DND-41 (cell line): ENCODE measurements around the gene CDKN1C.
"Not testable (repeated sequence)": the region's sequence is repeated elsewhere in the genome, so short reads cannot be mapped to it uniquely, and the experiment has no call there.

Experiments used
- ATAC-seq: fragments of 200-7000 bp; cut with Tn5 transposase; 3 replicates; pipeline ENCODE4 v1.9.1; 2021; ENCODE audit warnings: low read depth; ENCODE audit not compliant: insufficient read depth
- DNase-seq: peaks from one replicate; pipeline ENCODE4 v3.0.0-alpha.2; 2020
- H2AFZ ChIP-seq: 2 replicates; pipeline ENCODE4 v1.6.0; 2012; ENCODE audit warnings: low read depth, low read length
- H3K27ac ChIP-seq: 2 replicates; pipeline ENCODE4 v1.5.1; 2012; ENCODE audit warnings: low read length, inconsistent platforms
- H3K27me3 ChIP-seq: fragments of 200-600 bp; sonication (generic); 2 replicates; pipeline ENCODE4 v1.6.0; 2012; ENCODE audit warnings: low read length, mild to moderate bottlenecking, inconsistent platforms; ENCODE audit not compliant: insufficient read depth, poor library complexity
- H3K36me3 ChIP-seq: 2 replicates; pipeline ENCODE4 v1.5.1; 2012; ENCODE audit warnings: low read length, inconsistent platforms; ENCODE audit not compliant: insufficient read depth
- H3K4me1 ChIP-seq: 2 replicates; pipeline ENCODE4 v1.5.1; 2012; ENCODE audit warnings: mild to moderate bottlenecking, low read length; ENCODE audit not compliant: insufficient read depth
- H3K4me2 ChIP-seq: 2 replicates; pipeline ENCODE4 v1.6.0; 2012; ENCODE audit warnings: mild to moderate bottlenecking, moderate library complexity, low read length, inconsistent platforms; ENCODE audit not compliant: insufficient read depth
- H3K4me3 ChIP-seq, 2 experiments: fragments of 200-600 bp in 1 of 2; shearing (Covaris generic) in 1 of 2; 2 replicates each; pipeline ENCODE4 v1.5.1; 2012 to 2016; ENCODE audit warnings: inconsistent platforms in 2 of 2, low read length in 2 of 2, mild to moderate bottlenecking in 2 of 2, low read depth in 1 of 2, moderate library complexity in 1 of 2
- H3K79me2 ChIP-seq: 2 replicates; pipeline ENCODE4 v1.6.0; 2012; ENCODE audit warnings: low read length, inconsistent platforms; ENCODE audit not compliant: insufficient read depth
- H3K9ac ChIP-seq: 2 replicates; pipeline ENCODE4 v1.6.0; 2012; ENCODE audit warnings: low read depth, mild to moderate bottlenecking, inconsistent platforms, low read length, moderate library complexity
- H3K9me3 ChIP-seq: 2 replicates; pipeline ENCODE4 v1.5.1; 2012; ENCODE audit warnings: low read length, moderate library complexity, mild to moderate bottlenecking, inconsistent platforms; ENCODE audit not compliant: insufficient read depth, severe bottlenecking
- H4K20me1 ChIP-seq: 2 replicates; pipeline ENCODE4 v1.6.0; 2012; ENCODE audit warnings: low read length; ENCODE audit not compliant: insufficient read depth
- EZH2 ChIP-seq: IDR thresholded peaks from 3 replicates; pipeline ENCODE4 v1.6.1; 2012; ENCODE audit warnings: borderline replicate concordance, low read depth, mild to moderate bottlenecking, moderate library complexity, low read length, inconsistent platforms; ENCODE audit not compliant: severe bottlenecking
- TF ChIP-seq, protein P1 (sequence below): IDR thresholded peaks from 2 replicates; pipeline ENCODE4 v1.5.1; 2012; ENCODE audit warnings: borderline replicate concordance, low read length, moderate library complexity, mild to moderate bottlenecking; ENCODE audit not compliant: poor library complexity, severe bottlenecking; ENCODE audit errors: extremely low read depth

The CDKN1C gene

GRCh38 chr11:2908130-2908529, 22.6 kb upstream of the CDKN1C start:
- Histone ChIP-seq H3K27me3 (no peaks in the 10 kb centered on the region), H3K9ac (no peak overlapping the region), H2AFZ (no peak overlapping the region), H3K27ac (no peak overlapping the region), H3K9me3 (no peaks in the 10 kb centered on the region), H3K36me3 (no peaks in the 10 kb centered on the region), H3K4me3 (no peak overlapping the region), H4K20me1 (peaks cover 5% of the 10 kb centered on the region), H3K79me2 (no peaks in the 10 kb centered on the region), H3K4me2 (no peak overlapping the region), H3K4me1 (peaks cover 7% of the 10 kb centered on the region)
- TF ChIP-seq, protein P1, sequence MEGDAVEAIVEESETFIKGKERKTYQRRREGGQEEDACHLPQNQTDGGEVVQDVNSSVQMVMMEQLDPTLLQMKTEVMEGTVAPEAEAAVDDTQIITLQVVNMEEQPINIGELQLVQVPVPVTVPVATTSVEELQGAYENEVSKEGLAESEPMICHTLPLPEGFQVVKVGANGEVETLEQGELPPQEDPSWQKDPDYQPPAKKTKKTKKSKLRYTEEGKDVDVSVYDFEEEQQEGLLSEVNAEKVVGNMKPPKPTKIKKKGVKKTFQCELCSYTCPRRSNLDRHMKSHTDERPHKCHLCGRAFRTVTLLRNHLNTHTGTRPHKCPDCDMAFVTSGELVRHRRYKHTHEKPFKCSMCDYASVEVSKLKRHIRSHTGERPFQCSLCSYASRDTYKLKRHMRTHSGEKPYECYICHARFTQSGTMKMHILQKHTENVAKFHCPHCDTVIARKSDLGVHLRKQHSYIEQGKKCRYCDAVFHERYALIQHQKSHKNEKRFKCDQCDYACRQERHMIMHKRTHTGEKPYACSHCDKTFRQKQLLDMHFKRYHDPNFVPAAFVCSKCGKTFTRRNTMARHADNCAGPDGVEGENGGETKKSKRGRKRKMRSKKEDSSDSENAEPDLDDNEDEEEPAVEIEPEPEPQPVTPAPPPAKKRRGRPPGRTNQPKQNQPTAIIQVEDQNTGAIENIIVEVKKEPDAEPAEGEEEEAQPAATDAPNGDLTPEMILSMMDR = no peak
- TF ChIP-seq EZH2 = no peak
- ATAC-seq (no peak), DNase-seq (no peak)

DNA sequence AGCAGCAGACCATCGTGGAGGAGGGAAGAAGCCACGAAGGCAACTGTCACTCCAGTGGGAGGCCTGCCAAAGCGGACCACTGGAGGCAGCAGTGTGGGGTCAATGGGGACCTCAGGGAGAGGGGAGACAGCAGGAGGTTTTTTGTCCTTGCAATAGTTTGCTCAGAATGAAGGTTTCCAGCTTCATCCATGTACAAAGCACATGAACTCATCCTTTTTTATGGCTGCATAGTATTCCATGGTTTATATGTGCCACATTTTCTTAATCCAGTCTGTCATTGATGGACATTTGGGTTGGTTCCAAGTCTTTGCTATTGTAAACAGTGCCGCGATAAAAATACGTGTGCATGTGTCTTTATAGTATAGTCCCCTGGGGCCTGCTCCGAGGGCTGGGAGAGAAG, 19.7 kb upstream of the CDKN1C start:
- ATAC-seq, DNase-seq, H3K4me2 ChIP-seq, H2AFZ ChIP-seq, H3K27ac ChIP-seq, H3K79me2 ChIP-seq, H3K4me3 ChIP-seq, H3K9me3 ChIP-seq, H3K9ac ChIP-seq, H3K27me3 ChIP-seq, H3K36me3 ChIP-seq, H4K20me1 ChIP-seq: not testable (repeated sequence)
- H3K4me1 ChIP-seq = peaks cover 24% of the 10 kb centered on the region

DNA sequence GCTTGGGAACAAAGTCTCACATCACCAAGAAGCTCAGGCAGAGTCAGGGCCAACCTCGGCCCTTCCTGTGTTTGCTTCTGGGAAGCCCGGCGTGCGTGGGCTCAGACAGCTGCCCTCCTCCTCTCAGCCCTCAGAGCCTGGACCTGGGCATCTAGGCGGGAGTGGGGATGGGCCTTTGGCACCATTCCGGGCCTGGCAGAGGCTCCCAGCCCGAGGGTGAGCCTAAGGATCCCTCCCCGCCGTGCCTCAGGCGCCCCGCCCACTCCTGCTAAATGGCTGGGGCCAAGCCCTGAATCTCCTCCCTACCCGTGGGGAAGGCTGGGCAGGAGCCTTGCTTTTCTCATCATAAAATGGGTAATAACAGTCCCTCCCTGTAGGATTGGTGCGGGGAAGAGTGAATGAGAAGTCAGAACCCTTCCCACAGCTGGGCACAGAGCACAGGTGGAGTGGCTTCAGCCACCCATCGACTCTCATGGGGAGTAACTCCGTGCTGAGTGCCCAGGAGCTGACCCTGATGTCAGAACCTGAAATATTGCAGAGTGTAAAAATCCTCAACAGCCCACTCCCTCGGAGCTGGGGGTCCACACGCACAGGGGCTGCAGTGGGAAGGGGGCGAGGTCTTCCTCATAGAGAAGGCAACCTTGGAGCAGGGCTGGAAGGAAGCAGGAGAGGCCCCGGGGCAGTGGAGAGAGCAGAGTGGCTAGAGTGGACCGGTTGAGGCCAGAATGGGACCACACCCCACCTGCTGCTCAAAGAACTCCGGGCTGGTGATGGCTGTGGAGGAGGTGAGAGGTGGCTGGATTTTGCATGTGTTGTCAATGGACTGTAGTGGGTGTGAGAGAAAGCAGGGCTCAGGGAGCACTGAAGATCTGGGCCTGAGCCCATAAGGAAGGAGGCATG, 18.8 kb upstream of the CDKN1C start:
- TF ChIP-seq, protein P1 = no peak
- TF ChIP-seq EZH2 = no peak
- Histone ChIP-seq H3K9ac (no peak overlapping the region), H3K9me3 (no peaks in the 10 kb centered on the region), H3K4me2 (no peak overlapping the region), H4K20me1 (no peaks in the 10 kb centered on the region), H3K27me3 (no peaks in the 10 kb centered on the region), H3K27ac (no peak overlapping the region), H3K79me2 (no peaks in the 10 kb centered on the region), H3K36me3 (no peaks in the 10 kb centered on the region), H3K4me3 (no peak overlapping the region), H3K4me1 (peaks cover 24% of the 10 kb centered on the region), H2AFZ (no peak overlapping the region)
- ATAC-seq = no peak
- DNase-seq = no peak

DNA sequence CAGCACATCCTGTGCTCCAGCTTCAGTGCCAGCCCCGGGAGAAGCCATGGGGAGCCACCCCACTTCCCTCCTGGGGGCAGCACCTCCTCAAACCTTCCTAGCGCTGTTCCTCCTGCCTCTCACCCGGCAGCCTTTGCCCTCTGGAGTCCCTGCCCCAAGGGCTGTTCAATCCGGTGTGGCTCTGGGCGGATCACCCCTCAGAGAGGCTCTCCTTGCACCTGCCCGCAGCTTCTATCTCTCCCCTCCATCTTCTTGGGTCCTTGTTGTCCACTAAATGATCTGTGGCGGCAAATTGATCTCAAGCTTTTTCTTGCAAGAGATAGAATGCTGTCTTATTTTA, 18.1 kb upstream of the CDKN1C start:
- Histone ChIP-seq H3K4me2 (peak overlapping the region; percentile 98), H3K27me3 (no peaks in the 10 kb centered on the region), H3K36me3 (no peaks in the 10 kb centered on the region), H3K27ac (no peak overlapping the region), H3K9ac (peak overlapping the region; percentile 92), H2AFZ (no peak overlapping the region), H3K4me1 (peaks cover 24% of the 10 kb centered on the region), H3K4me3 (no peak overlapping the region), H3K79me2 (no peaks in the 10 kb centered on the region), H3K9me3 (no peaks in the 10 kb centered on the region), H4K20me1 (no peaks in the 10 kb centered on the region)
- ATAC-seq (no peak), DNase-seq (no peak)
- TF ChIP-seq EZH2 = no peak
- TF ChIP-seq, protein P1 = no peak
